GM18526 (cell line): ENCODE data around the gene SORBS1.

Source experiments
- POLR2A ChIP-seq: IDR thresholded peaks from 3 replicates; pipeline ENCODE4 v1.6.1; 2011; ENCODE audit not compliant: insufficient read length; ENCODE audit errors: extremely low read depth

SORBS1 gene

GRCh38 chr10:95518455-95519452 is 42.4 kb downstream of the SORBS1 start:
- no peak for TF ChIP-seq POLR2A

GRCh38 chr10:95517536-95518454 is 43.4 kb downstream of the SORBS1 start:
- no peak for TF ChIP-seq POLR2A

- TF ChIP-seq POLR2A, result no peak
Observed at GRCh38 chr10:95516774-95517373, 44.3 kb downstream of the SORBS1 start.

GRCh38 chr10:95513941-95514392 is 47.2 kb downstream of the SORBS1 start:
- no peak for TF ChIP-seq POLR2A

- no peak for TF ChIP-seq POLR2A
Observed at GRCh38 chr10:95513008-95513589, 48.1 kb downstream of the SORBS1 start.

- no peak for TF ChIP-seq POLR2A
Observed at GRCh38 chr10:95511314-95511713, 49.9 kb downstream of the SORBS1 start.

GRCh38 chr10:95509251-95509650 is 51.9 kb downstream of the SORBS1 start:
- TF ChIP-seq POLR2A, result no peak

- TF ChIP-seq POLR2A, result no peak
Observed at GRCh38 chr10:95508730-95509129, 52.4 kb downstream of the SORBS1 start.

GRCh38 chr10:95506056-95506737 is 55.0 kb downstream of the SORBS1 start:
- no peak for TF ChIP-seq POLR2A

GRCh38 chr10:95505641-95506040 is 55.5 kb downstream of the SORBS1 start:
- TF ChIP-seq POLR2A, result no peak

- no peak for TF ChIP-seq POLR2A
Observed at GRCh38 chr10:95505084-95505610, 56.0 kb downstream of the SORBS1 start.

- no peak for TF ChIP-seq POLR2A
Observed at GRCh38 chr10:95504246-95504691, 56.9 kb downstream of the SORBS1 start.

- TF ChIP-seq POLR2A, result no peak
Observed at GRCh38 chr10:95503526-95503925, 57.6 kb downstream of the SORBS1 start.

- TF ChIP-seq POLR2A, result no peak
Observed at GRCh38 chr10:95503001-95503400, 58.2 kb downstream of the SORBS1 start.
